Measurements from ENCODE around the gene DYNLT2.
A peak's percentile ranks its signal among the peaks of the same experiment; 100 is the strongest.

Gene DYNLT2

GRCh38 chr6:169751242-169752073 lies at the start of gene DYNLT2, which contains the start of gene ERMARD:
DYNLT2 (minus strand) TSS chr6:169751572; CDS start chr6:169751458, 114 bp downstream.
ERMARD (plus strand) TSS chr6:169751622; CDS start chr6:169751658, 36 bp downstream.
- DNase-seq: peak; percentile 88

GRCh38 chr6:169800668-169801395 lies 49.5 kb upstream of the DYNLT2 start:
- no peak for DNase-seq

- DNase-seq: no peak
These were observed 48.8 kb upstream of the DYNLT2 start for GRCh38 chr6:169800116-169800667.

GRCh38 chr6:169799474-169799926 lies 48.1 kb upstream of the DYNLT2 start:
- DNase-seq: no peak

- no peak for DNase-seq
These were observed 47.5 kb upstream of the DYNLT2 start for GRCh38 chr6:169798764-169799473.

GRCh38 chr6:169795196-169795595 lies 43.8 kb upstream of the DYNLT2 start:
- no peak for DNase-seq

- DNase-seq: no peak
These were observed 43.1 kb upstream of the DYNLT2 start for GRCh38 chr6:169794317-169795055.

- DNase-seq: no peak
These were observed 42.0 kb upstream of the DYNLT2 start for GRCh38 chr6:169793408-169793807.

- DNase-seq: no peak
These were observed 41.1 kb upstream of the DYNLT2 start for GRCh38 chr6:169792306-169793015.

- no peak for DNase-seq
These were observed 40.4 kb upstream of the DYNLT2 start for GRCh38 chr6:169791721-169792131.

GRCh38 chr6:169789944-169790927 lies 38.9 kb upstream of the DYNLT2 start:
- peak; percentile 72 for DNase-seq

- no peak for DNase-seq
These were observed 38.0 kb upstream of the DYNLT2 start for GRCh38 chr6:169789146-169789943.

GRCh38 chr6:169788809-169789145 lies 37.4 kb upstream of the DYNLT2 start:
- no peak for DNase-seq

GRCh38 chr6:169787797-169788196 lies 36.4 kb upstream of the DYNLT2 start:
- DNase-seq: no peak

GRCh38 chr6:169786349-169786748 lies 35.0 kb upstream of the DYNLT2 start:
- no peak for DNase-seq

GRCh38 chr6:169785566-169785965 lies 34.2 kb upstream of the DYNLT2 start:
- DNase-seq: no peak

GRCh38 chr6:169784821-169785340 lies 33.5 kb upstream of the DYNLT2 start:
- DNase-seq: no peak

GRCh38 chr6:169783971-169784820 lies 32.8 kb upstream of the DYNLT2 start:
- DNase-seq: no peak

Measured in activated CD4-positive, alpha-beta T cell treated with anti-CD3 and anti-CD28 coated beads, Interleukin-2, amount 50 U/mL, for 1 hour (primary cell).